Neural cell (in vitro differentiated cells): ENCODE measurements around the gene MOB2. TPM values are rescaled to one million over a fixed set of nuclear protein-coding genes. Genes with fewer than 3 reads are reported as not detected.

Experiments used
- H2AFZ ChIP-seq: fragments of 200-600, 300-800 bp; sonication (generic), shearing (Covaris generic); 2 replicates; pipeline ENCODE4 v1.6.0; 2014; ENCODE audit warnings: low read depth, mild to moderate bottlenecking, antibody characterized with exemption, low read length, moderate library complexity
- H3F3A ChIP-seq: fragments of 200-600 bp; shearing (Covaris generic); 2 replicates; pipeline ENCODE4 v1.6.1; 2016; ENCODE audit warnings: mild to moderate bottlenecking, moderate library complexity, mixed read lengths, antibody characterized with exemption, low read length; ENCODE audit not compliant: insufficient read depth, poor library complexity, severe bottlenecking
- H3K27ac ChIP-seq: fragments of 200-600, 300-800 bp; sonication (generic), shearing (Covaris generic); 2 replicates; pipeline ENCODE4 v1.5.1; 2014; ENCODE audit warnings: mild to moderate bottlenecking, low read length, moderate library complexity
- H3K27me3 ChIP-seq: fragments of 300-800, 200-600 bp; sonication (generic), shearing (Covaris generic); 2 replicates; pipeline ENCODE4 v1.6.0; 2014; ENCODE audit warnings: mild to moderate bottlenecking, low read depth, low read length, moderate library complexity; ENCODE audit not compliant: insufficient read depth
- H3K36me3 ChIP-seq: fragments of 300-800, 200-600 bp; sonication (generic), shearing (Covaris generic); 2 replicates; pipeline ENCODE4 v1.5.1; 2014; ENCODE audit warnings: mild to moderate bottlenecking, antibody characterized with exemption, low read length, moderate library complexity; ENCODE audit not compliant: insufficient read depth
- H3K4me2 ChIP-seq: fragments of 300-800, 200-600 bp; sonication (generic), shearing (Covaris generic); 2 replicates; pipeline ENCODE4 v1.6.0; 2014; ENCODE audit warnings: mild to moderate bottlenecking, low read length
- H3K4me3 ChIP-seq: fragments of 300-800, 200-600 bp; sonication (generic), shearing (Covaris generic); 2 replicates; pipeline ENCODE4 v1.5.1; 2014; ENCODE audit warnings: mild to moderate bottlenecking, low read length, moderate library complexity
- H3K79me2 ChIP-seq: fragments of 200-600 bp; shearing (Covaris generic); replicated peaks from 2 replicates; pipeline ENCODE4 v1.6.0; 2014; ENCODE audit warnings: mild to moderate bottlenecking, low read length, moderate library complexity; ENCODE audit not compliant: insufficient read depth
- H3K9ac ChIP-seq: fragments of 300-800, 200-600 bp; sonication (generic), shearing (Covaris generic); 2 replicates; pipeline ENCODE4 v1.6.1; 2016; ENCODE audit warnings: mild to moderate bottlenecking, low read length, mixed read lengths
- H3K9me2 ChIP-seq: fragments of 200-600 bp; shearing (Covaris generic); 2 replicates; pipeline ENCODE4 v1.6.1; 2016; ENCODE audit warnings: mild to moderate bottlenecking, low read length, mixed read lengths; ENCODE audit not compliant: insufficient read depth
- H3K9me3 ChIP-seq: fragments of 200-600, 300-800 bp; sonication (generic), shearing (Covaris generic); 2 replicates; pipeline ENCODE4 v1.6.1; 2016; ENCODE audit warnings: mild to moderate bottlenecking, mixed run types, low read length, moderate library complexity, mixed read lengths
- H4K20me1 ChIP-seq: fragments of 200-600 bp; shearing (Covaris generic); 2 replicates; pipeline ENCODE4 v1.6.1; 2016; ENCODE audit warnings: mild to moderate bottlenecking, mixed run types; ENCODE audit not compliant: insufficient read depth
- CTCF ChIP-seq: fragments of 450-650 bp; IDR thresholded peaks from 2 replicates; pipeline ENCODE4 v1.5.1; 2014; ENCODE audit warnings: antibody characterized with exemption, mild to moderate bottlenecking, moderate library complexity; ENCODE audit not compliant: poor library complexity, severe bottlenecking
- EP300 ChIP-seq: fragments of 450-650 bp; conservative IDR thresholded peaks from 2 replicates; pipeline ENCODE4 v1.6.1; 2014; ENCODE audit warnings: antibody characterized with exemption, mild to moderate bottlenecking, moderate library complexity; ENCODE audit not compliant: poor library complexity, severe bottlenecking
- EZH2 ChIP-seq: fragments of 200-600, 300-800 bp; shearing (Covaris generic), sonication (generic); IDR thresholded peaks from 2 replicates; pipeline ENCODE4 v1.6.1; 2014; ENCODE audit warnings: antibody characterized with exemption, low read length, borderline replicate concordance, mild to moderate bottlenecking; ENCODE audit not compliant: insufficient read depth, poor library complexity, severe bottlenecking
- MXI1 ChIP-seq: fragments of 450-650 bp; conservative IDR thresholded peaks from 2 replicates; pipeline ENCODE4 v1.6.1; 2014; ENCODE audit warnings: antibody characterized with exemption, mild to moderate bottlenecking; ENCODE audit not compliant: poor library complexity, severe bottlenecking
- POLR2AphosphoS5 ChIP-seq: IDR thresholded peaks from 2 replicates; pipeline ENCODE4 v1.6.1; 2012
- RAD21 ChIP-seq: fragments of 450-650 bp; conservative IDR thresholded peaks from 2 replicates; pipeline ENCODE4 v1.6.1; 2014; ENCODE audit warnings: antibody characterized with exemption, mild to moderate bottlenecking, moderate library complexity
- SMC3 ChIP-seq: fragments of 450-650 bp; conservative IDR thresholded peaks from 2 replicates; pipeline ENCODE4 v1.6.1; 2014; ENCODE audit warnings: antibody characterized with exemption, mild to moderate bottlenecking, moderate library complexity; ENCODE audit not compliant: poor library complexity
- TAF1 ChIP-seq: IDR thresholded peaks from 2 replicates; pipeline ENCODE4 v1.6.1; 2012; ENCODE audit warnings: low read depth
- polyA plus RNA-seq: library from polyadenylated mRNA; depleted of rRNA; stranded (reverse); fragments of >200 nt; gene quantifications from 2 replicates; pipeline ENCODE4 v1.2.3, GENCODE V29; 2014
- TF ChIP-seq, protein P1 (sequence below): IDR thresholded peaks from 2 replicates; pipeline ENCODE4 v1.6.1; 2012; ENCODE audit warnings: borderline replicate concordance

Gene MOB2
- polyA plus RNA-seq, 1 donor from 2014 or later: 33.2 TPM

GRCh38 chr11:1460986-1461825 lies 25.4 kb downstream of the MOB2 start:
- no peaks in the 10 kb centered on the region for H3K27me3 ChIP-seq
- H3K4me3 ChIP-seq: no peak overlapping the region
- no peaks in the 10 kb centered on the region for H3K9me3 ChIP-seq
- H3K9me2 ChIP-seq: no peaks in the 10 kb centered on the region
- H3K27ac ChIP-seq: no peak overlapping the region
- no peaks in the 10 kb centered on the region for H3K79me2 ChIP-seq
- H3F3A ChIP-seq: no peaks in the 10 kb centered on the region
- no peaks in the 10 kb centered on the region for H3K36me3 ChIP-seq
- no peak overlapping the region for H2AFZ ChIP-seq
- H3K4me2 ChIP-seq: no peak overlapping the region
- no peaks in the 10 kb centered on the region for H4K20me1 ChIP-seq
- TF ChIP-seq POLR2AphosphoS5 (no peak), RAD21 (no peak), CTCF (no peak), EZH2 (no peak), MXI1 (no peak), SMC3 (no peak), EP300 (no peak), TAF1 (no peak)
- TF ChIP-seq, protein P1, sequence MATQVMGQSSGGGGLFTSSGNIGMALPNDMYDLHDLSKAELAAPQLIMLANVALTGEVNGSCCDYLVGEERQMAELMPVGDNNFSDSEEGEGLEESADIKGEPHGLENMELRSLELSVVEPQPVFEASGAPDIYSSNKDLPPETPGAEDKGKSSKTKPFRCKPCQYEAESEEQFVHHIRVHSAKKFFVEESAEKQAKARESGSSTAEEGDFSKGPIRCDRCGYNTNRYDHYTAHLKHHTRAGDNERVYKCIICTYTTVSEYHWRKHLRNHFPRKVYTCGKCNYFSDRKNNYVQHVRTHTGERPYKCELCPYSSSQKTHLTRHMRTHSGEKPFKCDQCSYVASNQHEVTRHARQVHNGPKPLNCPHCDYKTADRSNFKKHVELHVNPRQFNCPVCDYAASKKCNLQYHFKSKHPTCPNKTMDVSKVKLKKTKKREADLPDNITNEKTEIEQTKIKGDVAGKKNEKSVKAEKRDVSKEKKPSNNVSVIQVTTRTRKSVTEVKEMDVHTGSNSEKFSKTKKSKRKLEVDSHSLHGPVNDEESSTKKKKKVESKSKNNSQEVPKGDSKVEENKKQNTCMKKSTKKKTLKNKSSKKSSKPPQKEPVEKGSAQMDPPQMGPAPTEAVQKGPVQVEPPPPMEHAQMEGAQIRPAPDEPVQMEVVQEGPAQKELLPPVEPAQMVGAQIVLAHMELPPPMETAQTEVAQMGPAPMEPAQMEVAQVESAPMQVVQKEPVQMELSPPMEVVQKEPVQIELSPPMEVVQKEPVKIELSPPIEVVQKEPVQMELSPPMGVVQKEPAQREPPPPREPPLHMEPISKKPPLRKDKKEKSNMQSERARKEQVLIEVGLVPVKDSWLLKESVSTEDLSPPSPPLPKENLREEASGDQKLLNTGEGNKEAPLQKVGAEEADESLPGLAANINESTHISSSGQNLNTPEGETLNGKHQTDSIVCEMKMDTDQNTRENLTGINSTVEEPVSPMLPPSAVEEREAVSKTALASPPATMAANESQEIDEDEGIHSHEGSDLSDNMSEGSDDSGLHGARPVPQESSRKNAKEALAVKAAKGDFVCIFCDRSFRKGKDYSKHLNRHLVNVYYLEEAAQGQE: no peak
- H3K9ac ChIP-seq: no peak overlapping the region

DNA sequence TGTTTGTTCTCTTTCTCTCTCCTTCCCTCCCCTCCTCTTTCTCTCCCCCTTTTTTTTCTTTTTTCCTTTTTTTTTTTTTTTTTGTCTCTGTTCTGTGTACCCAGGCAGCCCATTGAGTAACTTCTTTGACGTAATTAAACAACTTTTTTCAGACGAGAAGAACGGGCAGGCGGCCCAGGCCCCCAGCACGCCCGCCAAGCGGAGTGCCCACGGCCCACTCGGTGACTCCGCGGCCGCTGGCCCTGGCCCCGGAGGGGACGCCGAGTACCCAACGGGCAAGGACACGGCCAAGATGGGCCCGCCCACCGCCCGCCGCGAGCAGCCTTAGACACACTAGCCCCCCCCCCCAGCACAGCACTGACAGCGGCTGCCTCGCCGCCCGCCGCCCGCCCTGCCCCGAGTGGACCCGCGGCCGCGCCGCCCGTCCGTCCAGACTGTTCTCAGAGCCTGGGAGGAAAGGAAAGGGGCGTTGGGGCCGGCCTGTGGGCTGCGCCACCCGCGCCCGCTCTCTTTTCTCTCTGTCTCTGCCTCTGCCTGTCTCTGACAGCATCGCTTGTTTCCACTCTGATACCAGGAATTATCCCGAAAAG lies 26.1 kb downstream of the MOB2 start:
- no peak overlapping the region for H3K9ac ChIP-seq
- H3F3A ChIP-seq: no peaks in the 10 kb centered on the region
- H3K79me2 ChIP-seq: no peaks in the 10 kb centered on the region
- H3K36me3 ChIP-seq: no peaks in the 10 kb centered on the region
- H3K4me3 ChIP-seq: no peak overlapping the region
- H3K27me3 ChIP-seq: no peaks in the 10 kb centered on the region
- no peak overlapping the region for H3K27ac ChIP-seq
- no peaks in the 10 kb centered on the region for H3K9me3 ChIP-seq
- H3K9me2 ChIP-seq: no peaks in the 10 kb centered on the region
- H2AFZ ChIP-seq: no peak overlapping the region
- TF ChIP-seq RAD21 (no peak), SMC3 (no peak), MXI1 (no peak)
- no peak overlapping the region for H3K4me2 ChIP-seq
- no peaks in the 10 kb centered on the region for H4K20me1 ChIP-seq
